Raji (cell line): ENCODE results near the gene CDC16.

Source experiments
- POLR2A ChIP-seq: IDR thresholded peaks from 2 replicates; pipeline ENCODE4 v1.6.1; 2011; ENCODE audit warnings: low read depth, low read length, control low read depth; ENCODE audit not compliant: insufficient read depth

The CDC16 gene

DNA sequence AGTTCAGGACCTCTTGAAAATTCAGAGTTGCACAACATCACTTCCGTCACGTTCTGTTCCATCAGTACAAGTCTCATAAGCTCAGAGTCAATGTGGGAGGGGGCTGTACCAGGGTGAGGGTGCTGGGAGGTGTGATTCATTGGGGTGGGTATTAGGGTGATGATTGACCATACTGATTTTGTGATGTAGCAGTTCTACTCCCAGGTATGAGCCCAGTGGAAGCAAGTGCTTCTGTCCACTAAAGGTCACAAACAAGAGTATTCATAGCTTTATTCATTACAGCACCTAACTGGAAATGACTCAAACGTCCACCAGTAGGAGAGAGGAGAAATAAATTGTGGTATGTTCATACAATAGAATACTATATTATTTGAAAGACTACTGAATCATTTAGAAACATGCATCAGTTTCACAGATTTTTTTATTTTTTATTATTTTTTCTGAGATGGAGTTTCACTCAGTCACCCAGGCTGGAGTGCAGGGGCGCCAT lies 34.6 kb downstream of the CDC16 start:
- TF ChIP-seq POLR2A, result no peak

DNA sequence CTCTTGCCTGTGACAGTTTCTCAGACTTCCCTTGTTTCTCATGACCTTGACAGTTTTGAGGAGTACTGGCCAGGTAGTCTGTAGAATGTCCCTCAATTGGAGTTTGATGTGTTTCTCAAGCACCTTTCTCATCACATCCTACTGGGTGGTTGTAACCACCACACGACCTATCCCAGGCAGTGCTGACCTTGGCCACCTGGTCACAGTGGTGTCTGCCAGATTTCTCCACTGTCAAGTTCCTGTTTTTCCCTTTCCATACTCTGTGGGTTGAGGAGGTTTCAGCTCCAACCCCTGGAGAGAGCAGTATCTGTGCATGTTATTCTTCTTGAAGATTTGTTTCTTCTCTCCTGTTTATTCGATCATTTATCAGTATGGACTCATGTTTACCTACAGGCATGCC lies 38.3 kb downstream of the CDC16 start:
- no peak for TF ChIP-seq POLR2A

DNA sequence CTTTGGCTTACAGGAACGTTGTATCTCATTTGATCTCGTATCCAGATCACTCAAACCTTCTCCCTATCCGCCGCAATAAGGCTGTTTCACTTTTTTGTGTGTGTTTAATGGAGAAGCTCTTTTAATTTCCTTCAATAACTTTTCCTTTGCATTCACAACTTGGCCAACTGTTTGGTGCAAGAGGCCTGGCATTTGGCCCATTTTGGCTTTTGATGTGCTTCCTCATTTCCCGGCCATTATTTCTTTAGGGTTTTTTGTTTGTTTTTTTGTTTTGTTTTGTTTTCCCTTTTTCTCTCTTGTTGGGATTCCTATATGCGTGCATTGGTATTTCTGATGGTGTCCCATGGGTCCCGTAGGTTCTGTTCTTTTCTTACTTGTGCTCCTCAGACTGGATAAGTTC lies 40.6 kb downstream of the CDC16 start:
- TF ChIP-seq POLR2A, result no peak

DNA sequence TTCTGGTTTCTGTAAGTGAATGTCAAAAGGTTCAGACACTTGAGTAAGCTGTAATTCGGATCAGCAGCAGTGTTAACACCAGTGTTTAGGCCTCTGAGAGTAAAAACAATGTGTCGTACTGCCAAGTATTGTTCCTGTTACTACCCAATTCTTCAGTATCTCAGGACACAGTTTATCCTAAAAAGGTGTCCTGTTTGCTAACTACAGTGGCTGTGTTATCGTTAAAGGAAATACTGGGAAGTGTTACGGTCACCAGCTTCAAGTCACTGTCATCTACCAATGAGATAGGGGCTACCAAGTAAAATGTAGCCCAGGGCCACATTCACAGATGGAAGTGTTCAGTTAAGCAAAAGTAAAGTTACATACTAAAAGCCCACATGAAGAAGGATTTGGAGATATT lies 44.4 kb downstream of the CDC16 start:
- no peak for TF ChIP-seq POLR2A

DNA sequence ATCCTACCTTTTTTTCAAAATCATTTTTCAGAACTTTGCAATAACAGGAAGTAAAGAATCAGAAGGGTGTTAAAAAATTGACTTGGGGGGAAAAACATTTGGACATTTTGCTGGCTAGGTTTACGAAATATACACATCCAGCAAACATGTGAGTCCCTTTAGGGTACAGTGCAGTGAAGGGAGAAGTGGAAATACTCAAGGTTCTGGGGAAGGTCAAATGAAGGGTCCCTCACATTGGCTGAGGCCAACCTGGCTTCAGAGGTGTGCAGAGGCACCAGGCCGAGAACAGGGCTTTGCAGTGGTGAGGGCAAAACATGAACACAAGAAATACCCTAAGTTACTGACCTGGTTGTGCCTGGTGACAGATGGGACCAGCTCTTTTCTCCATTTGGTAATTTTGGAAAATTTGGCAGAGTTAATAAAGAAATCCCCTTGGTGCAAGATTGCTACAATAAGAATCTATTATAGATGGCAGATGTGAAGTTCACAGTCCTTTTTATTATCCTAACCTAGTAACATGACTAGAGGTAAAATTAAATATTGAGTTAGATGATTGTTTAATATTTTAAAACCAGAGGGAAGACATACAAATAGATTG lies 45.2 kb downstream of the CDC16 start:
- TF ChIP-seq POLR2A, result no peak

DNA sequence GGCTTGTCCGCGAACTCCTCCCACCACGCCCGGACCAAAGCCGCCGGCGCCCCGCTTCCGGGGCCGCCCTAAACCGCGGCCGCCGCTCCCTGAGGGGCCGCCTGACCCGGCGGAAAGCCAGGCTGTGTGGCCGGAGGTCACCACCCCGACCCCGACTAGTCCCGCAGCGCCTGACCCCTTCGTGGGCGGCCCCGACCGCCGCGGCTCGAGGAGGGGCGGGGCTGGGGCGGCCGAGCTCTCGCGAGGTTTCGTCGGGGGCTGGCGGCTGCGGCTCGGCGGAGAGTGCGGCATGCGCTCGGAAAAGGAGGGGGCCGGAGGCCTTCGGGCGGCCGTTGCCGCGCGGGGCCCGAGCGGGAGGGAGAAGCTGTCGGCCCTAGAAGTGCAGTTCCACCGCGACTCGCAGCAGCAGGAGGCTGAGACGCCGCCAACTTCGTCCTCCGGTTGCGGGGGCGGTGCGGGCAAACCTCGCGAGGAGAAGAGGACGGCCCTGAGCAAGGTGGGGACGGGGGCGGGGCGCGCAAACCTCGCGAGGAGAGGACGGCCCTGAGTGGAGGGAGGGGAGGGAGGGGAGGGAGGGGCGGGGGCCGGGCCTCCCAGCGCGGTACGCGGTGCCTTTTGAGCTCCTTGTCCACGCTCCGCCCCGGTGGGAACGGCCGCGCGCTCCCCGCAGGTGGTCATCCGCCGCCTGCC lies 46.8 kb downstream of the CDC16 start, which contains the start of gene UPF3A:
Gene UPF3A (plus strand): TSS at position 251 of the 690 bp plus-strand sequence. CDS start 39 bp downstream, at position 290.
- TF ChIP-seq POLR2A, result peak; percentile 77

DNA sequence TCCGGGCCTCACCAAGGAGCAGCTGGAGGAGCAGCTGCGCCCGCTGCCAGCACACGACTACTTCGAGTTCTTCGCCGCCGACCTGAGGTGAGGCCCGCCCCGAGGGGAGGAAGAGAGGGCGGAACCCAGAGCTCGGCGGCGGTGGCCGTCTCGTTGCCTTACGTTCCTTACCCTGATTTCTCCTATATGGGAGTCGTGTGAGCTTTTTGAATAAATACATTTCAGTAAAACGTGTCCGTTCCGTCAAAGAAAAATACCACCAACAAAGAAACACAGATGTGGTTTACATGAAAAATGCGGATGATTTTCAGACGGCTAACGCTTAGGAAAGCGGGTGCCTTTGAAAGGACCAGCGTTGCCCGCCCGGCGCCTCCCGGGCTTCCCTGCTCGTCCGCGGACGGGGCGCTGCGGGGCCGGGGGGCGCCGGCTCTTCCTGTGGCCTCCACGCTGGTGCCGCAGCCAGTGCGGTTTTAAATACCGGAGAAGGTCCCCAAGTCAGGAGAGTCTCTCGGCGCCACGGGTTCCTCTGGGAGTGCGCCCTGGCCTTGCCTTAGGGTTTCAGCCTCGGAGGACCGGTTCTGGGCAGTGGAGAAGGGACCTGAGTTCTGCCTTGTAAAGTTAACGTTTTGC lies 47.5 kb downstream of the CDC16 start:
- no peak for TF ChIP-seq POLR2A

DNA sequence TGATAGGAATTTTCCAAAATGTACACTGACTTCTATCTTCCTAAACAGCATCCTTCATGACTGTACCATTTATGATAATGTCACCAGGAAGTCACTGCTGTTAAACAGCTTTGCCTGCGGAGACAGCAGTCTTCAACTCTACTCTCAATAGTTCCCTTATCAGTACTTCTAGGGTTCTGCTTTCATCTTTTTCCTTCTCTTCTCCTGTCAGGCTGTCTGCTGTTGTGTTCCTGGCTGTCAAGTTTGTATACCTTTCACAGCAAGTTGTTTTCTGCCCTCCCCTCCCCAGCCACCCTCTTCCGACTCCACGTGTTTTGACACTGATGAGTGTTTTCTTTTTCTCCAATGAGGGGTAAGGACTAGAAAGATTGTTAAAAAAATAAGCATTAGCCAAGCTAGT lies 48.9 kb downstream of the CDC16 start:
- TF ChIP-seq POLR2A, result no peak

DNA sequence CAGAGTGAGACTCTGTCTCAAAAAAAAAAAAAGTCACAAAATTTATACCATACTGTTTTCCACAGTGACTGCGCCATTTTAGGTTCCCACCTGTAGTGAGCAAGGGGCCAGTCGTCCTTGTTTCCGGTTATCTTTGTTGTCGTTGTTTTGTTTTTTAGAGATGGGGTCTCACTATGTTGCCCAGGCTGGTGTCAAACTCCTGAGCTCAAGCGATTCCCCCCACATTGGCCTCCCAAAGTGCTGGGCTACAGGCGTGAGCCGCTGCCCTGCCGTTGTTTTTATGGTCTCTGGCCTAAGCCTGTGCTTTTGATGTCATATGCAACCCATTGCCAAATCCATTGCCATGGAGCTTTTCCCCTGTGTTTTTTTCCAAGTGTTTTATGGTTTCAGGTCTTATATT lies 50.0 kb downstream of the CDC16 start:
- TF ChIP-seq POLR2A, result no peak

DNA sequence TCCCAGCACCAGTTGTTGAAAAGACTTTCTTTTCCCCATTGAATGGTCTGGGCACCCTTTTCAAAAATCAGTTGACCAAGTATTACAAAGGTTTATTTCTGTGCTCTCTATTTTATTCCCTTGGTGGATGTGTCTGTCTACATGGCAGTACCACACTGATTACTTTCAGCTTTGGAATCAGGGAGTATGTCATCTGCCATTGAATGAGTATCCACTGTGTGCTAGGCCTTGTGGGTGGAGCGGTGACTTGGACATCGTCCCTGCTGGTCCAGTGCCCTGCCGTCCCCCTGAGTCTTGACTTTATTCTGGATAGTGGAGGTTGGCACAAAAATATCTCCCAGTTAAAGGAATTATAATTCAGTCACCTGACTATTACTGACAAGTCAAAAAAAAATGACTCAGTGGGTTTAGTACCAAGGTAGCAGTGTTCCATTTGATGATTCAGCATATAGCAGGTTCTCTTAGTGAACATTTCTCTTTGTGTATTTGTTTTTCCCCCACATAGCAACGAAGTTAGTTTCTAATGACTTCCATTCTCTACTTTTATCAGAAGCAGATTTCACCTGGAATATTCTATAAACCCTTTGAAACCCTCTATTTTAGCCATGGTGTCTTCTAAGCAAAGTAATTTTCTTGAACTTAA lies 50.6 kb downstream of the CDC16 start:
- TF ChIP-seq POLR2A, result no peak

DNA sequence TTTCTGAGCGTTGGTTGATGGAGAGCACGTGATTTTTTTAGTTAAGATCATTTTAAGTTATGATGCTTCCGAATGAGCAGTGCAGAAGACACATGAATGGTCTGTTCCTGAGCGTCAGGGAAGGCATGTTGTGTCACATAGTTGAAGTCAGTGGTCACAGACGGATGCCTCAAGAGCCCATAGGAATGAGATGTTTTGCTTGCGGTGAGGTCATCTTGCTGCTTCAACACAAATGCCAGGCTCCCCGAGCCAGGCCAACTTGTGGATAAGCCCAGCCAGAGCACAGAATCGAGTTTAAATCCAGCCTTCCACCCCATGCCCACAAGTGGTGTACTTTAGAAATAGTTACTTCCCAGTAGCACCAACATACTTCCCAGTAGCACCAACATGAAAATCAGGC lies 52.1 kb downstream of the CDC16 start:
- no peak for TF ChIP-seq POLR2A

DNA sequence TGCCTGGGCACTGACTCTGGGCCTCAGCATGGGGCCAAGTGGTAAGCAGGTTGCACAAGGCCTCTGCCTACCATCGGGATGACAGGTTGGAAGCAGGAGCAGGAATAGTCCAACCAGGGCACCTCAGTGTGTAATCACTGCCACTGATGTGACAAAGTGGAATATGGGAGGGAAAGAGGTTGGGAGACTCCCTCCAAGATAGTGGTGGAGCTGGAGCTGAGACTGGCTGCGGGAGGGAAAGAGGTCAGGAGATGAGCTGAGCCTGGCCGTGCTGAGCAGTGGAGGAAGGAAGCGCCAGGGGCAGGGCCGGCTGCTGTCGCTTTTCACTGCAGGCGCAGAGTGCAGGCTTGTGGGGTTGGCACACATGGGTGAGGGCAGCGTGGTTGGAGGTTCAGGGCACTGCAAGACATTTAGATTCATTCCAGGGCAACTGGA lies 53.5 kb downstream of the CDC16 start:
- no peak for TF ChIP-seq POLR2A

DNA sequence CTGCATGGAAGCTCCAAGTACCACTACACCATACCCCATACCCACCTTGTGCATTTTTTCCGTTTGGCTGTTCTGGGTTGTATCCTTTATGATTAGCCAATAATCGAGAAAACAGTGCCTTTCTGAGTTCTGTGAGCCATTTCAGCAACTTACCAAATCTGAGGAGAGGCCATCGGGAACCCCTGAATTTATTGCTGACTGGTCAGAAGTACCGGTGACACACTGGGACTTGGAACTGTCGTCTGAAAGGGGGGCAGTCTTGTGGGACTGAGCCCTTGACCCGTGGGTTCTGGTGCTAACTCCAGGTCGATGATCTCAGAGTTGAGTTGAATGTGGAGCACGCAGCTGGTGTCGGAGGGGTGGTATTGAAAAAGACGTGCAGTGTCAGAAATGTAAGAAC lies 61.8 kb downstream of the CDC16 start:
- TF ChIP-seq POLR2A, result no peak

DNA sequence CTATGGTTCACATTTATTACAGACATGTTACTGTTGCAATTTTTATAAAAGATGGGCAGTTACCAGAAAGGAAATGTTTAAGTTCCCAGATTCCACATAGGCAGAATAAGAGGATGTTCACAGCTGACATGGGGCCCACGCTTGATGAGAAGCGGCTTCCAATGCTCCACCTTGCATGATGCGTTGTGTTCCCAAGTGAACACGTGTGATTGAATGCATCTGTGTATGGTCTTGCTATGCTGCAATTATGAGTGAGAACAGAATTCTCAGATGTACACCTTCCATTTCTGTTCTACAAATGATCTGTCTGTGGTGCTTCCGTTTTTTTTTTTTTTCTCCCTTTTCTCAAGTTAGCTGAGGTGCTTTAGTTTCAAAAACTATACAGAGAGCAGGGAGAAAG lies 62.2 kb downstream of the CDC16 start:
- TF ChIP-seq POLR2A, result no peak

DNA sequence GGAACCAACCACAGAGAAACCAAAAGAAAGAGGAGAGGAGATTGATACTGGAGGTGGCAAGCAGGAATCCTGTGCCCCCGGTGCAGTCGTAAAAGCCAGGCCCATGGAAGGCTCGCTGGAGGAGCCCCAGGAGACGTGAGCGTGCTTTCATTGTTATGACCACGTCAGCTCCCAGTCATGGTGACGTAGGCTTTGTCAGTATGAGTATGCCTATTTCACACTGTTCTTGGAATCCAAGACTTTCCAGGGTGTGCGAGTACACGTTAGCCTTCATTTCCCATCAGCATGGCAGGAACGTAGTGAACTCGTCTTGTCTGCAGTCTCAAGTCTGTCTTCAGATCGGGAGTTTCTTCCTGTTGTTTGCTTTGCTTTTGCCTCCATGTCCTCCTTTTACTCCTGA lies 64.2 kb downstream of the CDC16 start:
- no peak for TF ChIP-seq POLR2A

DNA sequence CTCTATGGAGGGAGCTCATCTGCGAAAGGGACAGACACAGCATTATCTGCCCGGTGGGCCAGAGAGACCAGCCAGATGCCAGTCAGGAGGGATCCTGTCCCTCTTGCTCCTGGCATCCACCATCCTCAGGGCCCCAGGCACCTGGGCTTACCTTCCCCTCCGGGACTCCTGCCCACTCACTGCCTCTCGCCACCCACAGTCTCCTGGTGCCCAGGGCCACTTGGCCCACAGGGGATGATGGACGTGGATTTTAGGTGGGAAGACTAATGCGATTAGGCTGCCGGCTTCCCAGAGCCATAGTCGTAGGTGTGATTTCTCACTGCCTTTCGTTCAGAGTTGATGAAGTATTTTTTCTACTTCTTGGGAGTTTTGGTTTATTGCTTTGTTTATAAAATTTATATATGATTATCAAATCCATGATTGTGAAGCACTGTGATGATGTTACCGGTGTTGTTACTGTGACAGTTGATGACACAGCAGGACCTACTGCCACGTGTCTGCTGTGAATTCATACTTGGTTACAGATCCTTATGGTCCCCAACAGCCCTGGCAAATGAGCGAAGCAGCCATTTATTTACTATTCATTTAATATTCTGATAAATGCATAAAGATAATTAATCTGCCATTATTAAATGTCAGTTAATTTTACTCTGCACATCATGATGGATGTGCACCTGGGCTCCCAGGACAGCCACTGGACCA lies 65.1 kb downstream of the CDC16 start:
- no peak for TF ChIP-seq POLR2A
